Suprapubic skin (tissue), 4 donors: ENCODE measurements around the gene TTC21A.

Experiments used
- CTCF ChIP-seq, 2 donors: fragments of 200-600 bp in 1 of 2; fragments of 450-650 bp in 1 of 2; sonication (generic) in 1 of 2; IDR thresholded peaks; one replicate each; pipeline ENCODE4 v1.5.1; 2016 to 2019; ENCODE audit warnings: antibody characterized with exemption in 2 of 2, mild to moderate bottlenecking in 1 of 2, moderate library complexity in 1 of 2
- EP300 ChIP-seq: sonication (generic); formaldehyde crosslinking; IDR thresholded peaks from one replicate; pipeline ENCODE4 v1.6.1; 2017; ENCODE audit warnings: antibody characterized with exemption
- POLR2A ChIP-seq, 2 donors: fragments of 450-650 bp; IDR thresholded peaks; one replicate each; pipeline ENCODE4 v1.6.1; 2017; ENCODE audit warnings: antibody characterized with exemption in 2 of 2, mild to moderate bottlenecking in 2 of 2, moderate library complexity in 2 of 2
- POLR2AphosphoS5 ChIP-seq, 3 donors: sonication (generic); formaldehyde crosslinking; IDR thresholded peaks; one replicate each; pipeline ENCODE4 v1.6.1; 2017; ENCODE audit warnings: antibody characterized with exemption in 3 of 3

- TF ChIP-seq CTCF (IDR thresholded peaks at IDR 0.05): no peak
- no peak for TF ChIP-seq POLR2AphosphoS5 (IDR thresholded peaks at IDR 0.05)
- TF ChIP-seq EP300: no peak
- no peak for TF ChIP-seq POLR2A (IDR thresholded peaks at IDR 0.05)
Measured at GRCh38 chr3:39106281-39106811, 1.1 kb upstream of the TTC21A start.
